H1 (cell line): ENCODE measurements around the gene C14orf132. TPM values are rescaled to one million over a fixed set of nuclear protein-coding genes. Genes with fewer than 3 reads are reported as not detected.

Source experiments
- CTCF ChIA-PET: fragments of 300-600 bp; sonication (Branson Sonifier 250); formaldehyde crosslinking; loops from one replicate; lab custom pipeline; 2021; ENCODE audit not compliant: partially characterized antibody; lab: Charles Lee
- POLR2A ChIA-PET: fragments of 300-600 bp; sonication (Branson Sonifier 250); formaldehyde crosslinking; loops from one replicate; lab custom pipeline; 2021; ENCODE audit warnings: inconsistent platforms; ENCODE audit not compliant: partially characterized antibody; lab: Charles Lee
- DNase-seq, 2 experiments: peaks; one replicate each; pipeline versions ENCODE4 v3.0.0 to v3.0.0-alpha.2; 2010 to 2022; ENCODE audit warnings: low spot score in 2 of 2, low read depth in 1 of 2, mixed read lengths in 1 of 2
- FAIRE-seq: peaks from 2 replicates; lab custom pipeline; 2011; peaks lifted over from hg19 to GRCh38; lab: Jason Lieb, UNC
- H2AFZ ChIP-seq: 2 replicates; pipeline ENCODE4 v1.8.1; 2012; ENCODE audit warnings: low read length, inconsistent platforms
- H2AK5ac ChIP-seq: 2 replicates; pipeline ENCODE4 v1.6.1; 2013; ENCODE audit warnings: low read depth, low read length
- H2BK120ac ChIP-seq: replicated peaks from 2 replicates; pipeline ENCODE3; 2013; ENCODE audit warnings: low read depth, low read length, inconsistent platforms
- H2BK12ac ChIP-seq: 2 replicates; pipeline ENCODE4 v1.6.1; 2013; ENCODE audit warnings: low read depth, low read length
- H2BK15ac ChIP-seq: 2 replicates; pipeline ENCODE4 v1.6.1; 2013; ENCODE audit warnings: low read length
- H2BK20ac ChIP-seq: 2 replicates; pipeline ENCODE4 v1.6.1; 2013; ENCODE audit warnings: low read length
- H2BK5ac ChIP-seq: 2 replicates; pipeline ENCODE4 v1.6.1; 2013; ENCODE audit warnings: low read depth, low read length
- H3K14ac ChIP-seq: 2 replicates; pipeline ENCODE4 v1.6.1; 2013; ENCODE audit warnings: inconsistent platforms; ENCODE audit not compliant: insufficient read length
- H3K18ac ChIP-seq: 2 replicates; pipeline ENCODE4 v1.6.1; 2013; ENCODE audit warnings: low read length; ENCODE audit errors: extremely low read depth
- H3K23ac ChIP-seq: 2 replicates; pipeline ENCODE4 v1.6.1; 2013; ENCODE audit warnings: inconsistent platforms; ENCODE audit not compliant: insufficient read length
- H3K23me2 ChIP-seq: 2 replicates; pipeline ENCODE4 v1.6.1; 2013; ENCODE audit warnings: low read depth, low read length
- H3K27ac ChIP-seq: 2 replicates; pipeline ENCODE4 v1.6.1; 2011; ENCODE audit warnings: low read depth, low read length, inconsistent platforms
- H3K27me3 ChIP-seq, 4 experiments: replicated peaks in 1 of 4; 1 replicate in 1 of 4; 2 replicates in 3 of 4; pipeline versions ENCODE4 v1.6.1 to v1.8.1; 2011 to 2013; ENCODE audit warnings: low read length in 3 of 4, mild to moderate bottlenecking in 3 of 4, inconsistent platforms in 2 of 4, mixed read lengths in 2 of 4, moderate library complexity in 1 of 4; ENCODE audit not compliant: control insufficient read depth in 3 of 4, insufficient read depth in 3 of 4; ENCODE audit errors: extremely low read depth in 1 of 4
- H3K36me3 ChIP-seq, 4 experiments: 2 replicates each; pipeline versions ENCODE4 v1.6.1 to v1.8.1; 2011 to 2013; ENCODE audit warnings: mild to moderate bottlenecking in 4 of 4, low read length in 3 of 4, moderate library complexity in 2 of 4, control low read depth in 1 of 4, inconsistent platforms in 1 of 4; ENCODE audit not compliant: insufficient read depth in 4 of 4, control insufficient read depth in 2 of 4
- H3K4ac ChIP-seq: replicated peaks from 2 replicates; pipeline ENCODE3; 2013; ENCODE audit warnings: low read length, low read depth, mixed read lengths, inconsistent platforms; ENCODE audit not compliant: insufficient read length
- H3K4me1 ChIP-seq, 4 experiments: replicated peaks in 1 of 4; 1 replicate in 1 of 4; 2 replicates in 3 of 4; pipeline versions ENCODE4 v1.6.1 to v1.8.1; 2011 to 2013; ENCODE audit warnings: low read length in 3 of 4, inconsistent platforms in 2 of 4, mixed read lengths in 1 of 4; ENCODE audit not compliant: insufficient read depth in 4 of 4, control insufficient read depth in 3 of 4
- H3K4me2 ChIP-seq, 2 experiments: 2 replicates each; pipeline versions ENCODE4 v1.6.1 to v1.8.1; 2011 to 2013; ENCODE audit warnings: low read depth in 2 of 2, low read length in 2 of 2, control low read depth in 1 of 2, inconsistent platforms in 1 of 2, mild to moderate bottlenecking in 1 of 2; ENCODE audit not compliant: insufficient read depth in 1 of 2
- H3K4me3 ChIP-seq, 4 experiments: fragments of 200-600, 300-600 bp in 1 of 4; sonication (generic), shearing (Covaris generic), sonication (Bioruptor Twin) in 1 of 4; 2 replicates each; pipeline versions ENCODE4 v1.5.1 to v1.8.1; 2011 to 2016; ENCODE audit warnings: low read length in 4 of 4, low read depth in 3 of 4, control low read depth in 2 of 4, inconsistent platforms in 2 of 4, mild to moderate bottlenecking in 2 of 4, mixed read lengths in 1 of 4, moderate library complexity in 1 of 4; ENCODE audit not compliant: insufficient read depth in 2 of 4; ENCODE audit errors: extremely low read depth in 1 of 4
- H3K56ac ChIP-seq: replicated peaks from 2 replicates; pipeline ENCODE3; 2013; ENCODE audit warnings: low read depth, mild to moderate bottlenecking, mixed read lengths, low read length, inconsistent platforms; ENCODE audit not compliant: insufficient read length
- H3K79me1 ChIP-seq: 2 replicates; pipeline ENCODE4 v1.6.1; 2013; ENCODE audit warnings: low read depth, low read length, control low read depth
- H3K79me2 ChIP-seq, 2 experiments: 2 replicates each; pipeline versions ENCODE4 v1.6.1 to v1.8.1; 2012 to 2013; ENCODE audit warnings: low read length in 2 of 2, mild to moderate bottlenecking in 2 of 2, inconsistent platforms in 1 of 2; ENCODE audit not compliant: insufficient read depth in 2 of 2, control insufficient read depth in 1 of 2
- H3K9ac ChIP-seq, 4 experiments: replicated peaks in 1 of 4; 1 replicate in 1 of 4; 2 replicates in 3 of 4; pipeline versions ENCODE4 v1.6.1 to v1.8.1; 2011 to 2013; ENCODE audit warnings: low read depth in 3 of 4, low read length in 3 of 4, control low read depth in 2 of 4, mild to moderate bottlenecking in 2 of 4, moderate library complexity in 2 of 4, inconsistent platforms in 1 of 4; ENCODE audit errors: extremely low read depth in 1 of 4
- H3K9me3 ChIP-seq, 2 experiments: 2 replicates each; pipeline versions ENCODE4 v1.6.1 to v1.8.1; 2012 to 2013; ENCODE audit warnings: mild to moderate bottlenecking in 2 of 2, moderate library complexity in 2 of 2, control low read depth in 1 of 2, inconsistent platforms in 1 of 2, low read depth in 1 of 2, low read length in 1 of 2, mixed read lengths in 1 of 2; ENCODE audit not compliant: insufficient read depth in 2 of 2
- H4K20me1 ChIP-seq, 2 experiments: replicated peaks in 1 of 2; 2 replicates each; pipeline versions ENCODE3 to v1.8.1; 2011 to 2013; ENCODE audit warnings: inconsistent platforms in 2 of 2, low read length in 2 of 2, mild to moderate bottlenecking in 1 of 2; ENCODE audit not compliant: insufficient read depth in 2 of 2, control insufficient read depth in 1 of 2
- H4K5ac ChIP-seq: 2 replicates; pipeline ENCODE4 v1.6.1; 2013; ENCODE audit warnings: low read length, low read depth, mixed read lengths, inconsistent platforms; ENCODE audit not compliant: insufficient read length
- H4K8ac ChIP-seq: 2 replicates; pipeline ENCODE4 v1.8.0; 2013; ENCODE audit warnings: mild to moderate bottlenecking, moderate library complexity, low read length, inconsistent platforms; ENCODE audit not compliant: insufficient read depth; ENCODE audit errors: extremely low read depth
- H4K91ac ChIP-seq: replicated peaks from 2 replicates; pipeline ENCODE3; 2013; ENCODE audit warnings: low read length, mixed read lengths, inconsistent platforms; ENCODE audit not compliant: insufficient read length
- CBX8 ChIP-seq: fragments of 300-800, 300-1000 bp; sonication (generic); IDR thresholded peaks from 2 replicates; pipeline ENCODE4 v1.7.1; 2016; ENCODE audit warnings: low read depth, low read length, borderline replicate concordance
- GTF2F1 ChIP-seq: IDR thresholded peaks from 2 replicates; pipeline ENCODE4 v1.6.1; 2012; ENCODE audit warnings: low read depth, low read length, improper control_type of control experiment, borderline replicate concordance
- PHF8 ChIP-seq: fragments of 200-600 bp; sonication (generic); conservative IDR thresholded peaks from 2 replicates; pipeline ENCODE4 v1.7.1; 2012; ENCODE audit warnings: low read depth, mild to moderate bottlenecking, inconsistent platforms, low read length, moderate library complexity
- RNF2 ChIP-seq: fragments of 200-900, 300-1000 bp; sonication (generic); IDR thresholded peaks from 2 replicates; pipeline ENCODE4 v1.7.1; 2016; ENCODE audit warnings: borderline replicate concordance, low read depth, mild to moderate bottlenecking, antibody characterized with exemption, low read length; ENCODE audit not compliant: poor library complexity, severe bottlenecking; ENCODE audit errors: missing control alignments
- RXRA ChIP-seq: IDR thresholded peaks from 2 replicates; pipeline ENCODE4 v1.6.1; 2011; ENCODE audit warnings: low read depth, mild to moderate bottlenecking, low read length, moderate library complexity; ENCODE audit not compliant: insufficient read depth
- SIN3A ChIP-seq, 2 experiments: IDR thresholded peaks in 1 of 2; conservative IDR thresholded peaks in 1 of 2; 2 replicates each; pipeline ENCODE4 v1.6.1; 2011 to 2012; ENCODE audit warnings: low read length in 2 of 2, improper control_type of control experiment in 1 of 2, low read depth in 1 of 2, mild to moderate bottlenecking in 1 of 2
- SP4 ChIP-seq: IDR thresholded peaks from 2 replicates; pipeline ENCODE4 v1.6.1; 2012; ENCODE audit warnings: low read length, inconsistent platforms
- ZNF274 ChIP-seq: IDR thresholded peaks from 2 replicates; pipeline ENCODE4 v1.7.0; 2012; ENCODE audit warnings: low read length, borderline replicate concordance; ENCODE audit errors: extremely low read depth
- polyA plus RNA-seq, 7 experiments: library from polyadenylated mRNA; depleted of rRNA in 3 of 7; stranded (reverse) in 5 of 7; unstranded in 2 of 7; fragments of >200 nt in 5 of 7; fragments of 200-250 nt in 2 of 7; gene quantifications; 1 replicate in 5 of 7; 2 replicates in 1 of 7; 4 replicates in 1 of 7; pipeline versions ENCODE4 v1.2.1 to v1.2.3, GENCODE V29; 2011 to 2013; ENCODE audit warnings: missing spikeins in 2 of 7, mixed read lengths in 2 of 7
- total RNA-seq: library from RNA; stranded (reverse); fragmentation: NEBNext Ultra II Directional; extraction: Animal tissue kit (Norgen Biotek cat#: 25700); gene quantifications from 2 replicates; pipeline ENCODE4 v1.2.1, GENCODE V29; 2021

Gene C14orf132
- total and polyA plus RNA-seq, 2 of the 8 experiments (the other 6 are each of a cell fraction or from before 2014, with no cell fraction given): 11.7 to 32.5 TPM

GRCh38 chr14:96047101-96047500 lies 7.9 kb downstream of the C14orf132 start:
- no peak overlapping the region for H4K5ac ChIP-seq
- no peak overlapping the region for H3K4me2 ChIP-seq
- no peak overlapping the region for H3K4ac ChIP-seq
- H3K14ac ChIP-seq: no peak overlapping the region
- CTCF ChIA-PET: interaction anchor here (0.9 to 5.6 kb wide), 5 partner anchors 10 to 486 kb away, joined by 3 to 27 read pairs (median 4); no protein-coding TSS in a partner anchor
- POLR2A ChIA-PET: interaction anchor here (2.2 kb wide), 1 partner anchor 9 kb away, joined by 5 read pairs; no protein-coding TSS in a partner anchor
- no peaks in the 10 kb centered on the region for H3K23me2 ChIP-seq
- H3K18ac ChIP-seq: no peak overlapping the region
- H3K79me1 ChIP-seq: no peaks in the 10 kb centered on the region
- no peak for FAIRE-seq
- peaks cover 5 to 16% of the 10 kb centered on the region in 2 experiments for H4K20me1 ChIP-seq
- peaks cover 0 to 33% of the 10 kb centered on the region in 2 experiments; a peak in 2 of 4 replicates for H3K79me2 ChIP-seq
- H3K27me3 ChIP-seq: no peaks in the 10 kb centered on the region
- TF ChIP-seq PHF8 (no peak), SP4 (no peak), SIN3A (conservative IDR thresholded peaks at IDR 0.05 in 1 of 2, IDR thresholded peaks at IDR 0.05 in 1 of 2; ENCODE audit: low read depth in 1 of 2, low read length in 2 of 2) (no peak), RNF2 (no peak), GTF2F1 (no peak), CBX8 (no peak), ZNF274 (no peak), RXRA (no peak)
- TF ChIP-seq, all 59 proteins: peak for 0
- no peak for DNase-seq
- Histone ChIP-seq H4K8ac (no peak overlapping the region), H3K23ac (no peak overlapping the region), H2BK5ac (no peak overlapping the region), H2AK5ac (no peak overlapping the region), H2BK12ac (no peak overlapping the region), H2BK15ac (no peak overlapping the region), H3K27ac (no peak overlapping the region), H4K91ac (no peak overlapping the region), H3K9ac (no peak overlapping the region), H3K4me1 (peaks cover 0 to 4% (median 1%) of the 10 kb centered on the region in 4 experiments; a peak in 2 of 7 replicates), H3K56ac (no peak overlapping the region), H3K9me3 (peaks cover 0 to 3% of the 10 kb centered on the region in 2 experiments; a peak in 1 of 4 replicates), H3K4me3 (no peak overlapping the region), H2BK20ac (no peak overlapping the region), H2AFZ (no peak overlapping the region), H3K36me3 (no peaks in the 10 kb centered on the region; a peak in 1 of 8 replicates), H2BK120ac (no peak overlapping the region)
